AG04450 (cell line): Measurements from ENCODE around the gene PLA2G6. TPM values are rescaled to one million over a fixed set of nuclear protein-coding genes. Genes with fewer than 3 reads are reported as not detected.

Experiments used
- CTCF ChIA-PET: fragments of 300-600, 350-600 bp; formaldehyde crosslinking; extraction: SDS; loops from one replicate; lab custom pipeline; 2022; ENCODE audit warnings: antibody characterized with exemption, inconsistent platforms; lab: Charles Lee
- POLR2A ChIA-PET: fragments of 350-600 bp; formaldehyde crosslinking; extraction: SDS; loops from one replicate; lab custom pipeline; 2021; ENCODE audit warnings: antibody characterized with exemption, inconsistent platforms; lab: Yijun Ruan, JAX
- DNase-seq: peaks from one replicate; pipeline ENCODE4 v3.0.0-alpha.2; 2011; ENCODE audit warnings: low read depth, low spot score
- H3K27ac ChIP-seq: one replicate; pipeline ENCODE4 v1.5.1; 2012; ENCODE audit warnings: low read depth, low read length, control low read depth
- H3K27me3 ChIP-seq: one replicate; pipeline ENCODE4 v1.6.0; 2012; ENCODE audit warnings: low read length; ENCODE audit not compliant: control insufficient read depth, insufficient read depth
- H3K4me3 ChIP-seq: 2 replicates; pipeline ENCODE4 v1.5.1; 2011; ENCODE audit warnings: mild to moderate bottlenecking, low read depth, low read length, control low read depth
- H3K9me3 ChIP-seq: 2 replicates; pipeline ENCODE4 v1.5.1; 2012; ENCODE audit warnings: low read length; ENCODE audit not compliant: control insufficient read depth, insufficient read depth
- CTCF ChIP-seq: IDR thresholded peaks from 2 replicates; pipeline ENCODE4 v1.5.1; 2011; ENCODE audit warnings: low read depth, low read length, control low read depth, inconsistent platforms
- polyA plus RNA-seq: library from polyadenylated mRNA; depleted of rRNA; stranded (reverse); fragments of >200 nt; gene quantifications from 2 replicates; pipeline ENCODE4 v1.2.3, GENCODE V29; 2011

The PLA2G6 gene
- polyA plus RNA-seq, 1 experiment, result 5.0 TPM

GRCh38 chr22:38068641-38069371 lies 112.8 kb downstream of the PLA2G6 start:
- no peak for DNase-seq
- Histone ChIP-seq H3K4me3 (no peak overlapping the region), H3K9me3 (no peaks in the 10 kb centered on the region), H3K27me3 (no peaks in the 10 kb centered on the region), H3K27ac (no peak overlapping the region)
- TF ChIP-seq CTCF, result no peak
- POLR2A ChIA-PET, result interaction anchor here (0.5 kb wide), 1 partner anchor 408 kb away, joined by 4 read pairs; no protein-coding TSS in a partner anchor
- CTCF ChIA-PET, result interaction anchor here (0.6 to 2.1 kb wide), 7 partner anchors 11 to 613 kb away, joined by 4 to 7 read pairs (median 5); partner anchors contain the start of genes PICK1 and TOMM22

GRCh38 chr22:38067761-38068360 lies 113.8 kb downstream of the PLA2G6 start:
- H3K9me3 ChIP-seq, result no peaks in the 10 kb centered on the region
- POLR2A ChIA-PET, result no interaction called here
- H3K27ac ChIP-seq, result no peak overlapping the region
- no peak for TF ChIP-seq CTCF
- no peak overlapping the region for H3K4me3 ChIP-seq
- no peaks in the 10 kb centered on the region for H3K27me3 ChIP-seq
- CTCF ChIA-PET, result interaction anchor here (1.1 to 2.1 kb wide), 2 partner anchors 504 to 614 kb away, joined by 5 to 7 read pairs; partner anchors contain the start of gene TOMM22
- no peak for DNase-seq

GRCh38 chr22:38067028-38067415 lies 114.6 kb downstream of the PLA2G6 start:
- POLR2A ChIA-PET, result no interaction called here
- DNase-seq, result no peak
- no peak overlapping the region for H3K27ac ChIP-seq
- no peak overlapping the region for H3K4me3 ChIP-seq
- H3K9me3 ChIP-seq, result no peaks in the 10 kb centered on the region
- CTCF ChIA-PET, result interaction anchor here (0.6 kb wide), 1 partner anchor 225 kb away, joined by 3 read pairs; no protein-coding TSS in a partner anchor
- TF ChIP-seq CTCF, result no peak
- H3K27me3 ChIP-seq, result no peaks in the 10 kb centered on the region

- ChIA-PET POLR2A (no interaction called here), CTCF (interaction anchor here (0.6 kb wide), 1 partner anchor 225 kb away, joined by 3 read pairs; no protein-coding TSS in a partner anchor)
- H3K9me3 ChIP-seq, result no peaks in the 10 kb centered on the region
- no peaks in the 10 kb centered on the region for H3K27me3 ChIP-seq
- H3K4me3 ChIP-seq, result no peak overlapping the region
- no peak for DNase-seq
- TF ChIP-seq CTCF, result no peak
- H3K27ac ChIP-seq, result no peak overlapping the region
Observed at GRCh38 chr22:38066381-38067027, 115.1 kb downstream of the PLA2G6 start.

- Histone ChIP-seq H3K9me3 (no peaks in the 10 kb centered on the region), H3K27ac (no peak overlapping the region), H3K4me3 (no peak overlapping the region), H3K27me3 (no peaks in the 10 kb centered on the region)
- ChIA-PET CTCF (interaction anchor here (1.1 kb wide), 1 partner anchor 13 kb away, joined by 5 read pairs; no protein-coding TSS in a partner anchor), POLR2A (no interaction called here)
- DNase-seq, result no peak
- TF ChIP-seq CTCF, result no peak
Observed at GRCh38 chr22:38065539-38065938, 116.1 kb downstream of the PLA2G6 start.
